H1 (cell line): Measurements from ENCODE around the gene IL1R1. TPM values are rescaled to one million over a fixed set of nuclear protein-coding genes. Genes with fewer than 3 reads are reported as not detected.

ENCODE experiments used
- CTCF ChIA-PET: fragments of 300-600 bp; sonication (Branson Sonifier 250); formaldehyde crosslinking; loops from one replicate; lab custom pipeline; 2021; ENCODE audit not compliant: partially characterized antibody; lab: Charles Lee
- POLR2A ChIA-PET: fragments of 300-600 bp; sonication (Branson Sonifier 250); formaldehyde crosslinking; loops from one replicate; lab custom pipeline; 2021; ENCODE audit warnings: inconsistent platforms; ENCODE audit not compliant: partially characterized antibody; lab: Charles Lee
- DNase-seq, 2 experiments: peaks; one replicate each; pipeline versions ENCODE4 v3.0.0 to v3.0.0-alpha.2; 2010 to 2022; ENCODE audit warnings: low spot score in 2 of 2, low read depth in 1 of 2, mixed read lengths in 1 of 2
- FAIRE-seq: peaks from 2 replicates; lab custom pipeline; 2011; peaks lifted over from hg19 to GRCh38; lab: Jason Lieb, UNC
- H2AFZ ChIP-seq: 2 replicates; pipeline ENCODE4 v1.8.1; 2012; ENCODE audit warnings: low read length, inconsistent platforms
- H2AK5ac ChIP-seq: 2 replicates; pipeline ENCODE4 v1.6.1; 2013; ENCODE audit warnings: low read depth, low read length
- H2BK120ac ChIP-seq: replicated peaks from 2 replicates; pipeline ENCODE3; 2013; ENCODE audit warnings: low read depth, low read length, inconsistent platforms
- H2BK12ac ChIP-seq: 2 replicates; pipeline ENCODE4 v1.6.1; 2013; ENCODE audit warnings: low read depth, low read length
- H2BK15ac ChIP-seq: 2 replicates; pipeline ENCODE4 v1.6.1; 2013; ENCODE audit warnings: low read length
- H2BK20ac ChIP-seq: 2 replicates; pipeline ENCODE4 v1.6.1; 2013; ENCODE audit warnings: low read length
- H2BK5ac ChIP-seq: 2 replicates; pipeline ENCODE4 v1.6.1; 2013; ENCODE audit warnings: low read depth, low read length
- H3K14ac ChIP-seq: 2 replicates; pipeline ENCODE4 v1.6.1; 2013; ENCODE audit warnings: inconsistent platforms; ENCODE audit not compliant: insufficient read length
- H3K18ac ChIP-seq: 2 replicates; pipeline ENCODE4 v1.6.1; 2013; ENCODE audit warnings: low read length; ENCODE audit errors: extremely low read depth
- H3K23ac ChIP-seq: 2 replicates; pipeline ENCODE4 v1.6.1; 2013; ENCODE audit warnings: inconsistent platforms; ENCODE audit not compliant: insufficient read length
- H3K23me2 ChIP-seq: 2 replicates; pipeline ENCODE4 v1.6.1; 2013; ENCODE audit warnings: low read depth, low read length
- H3K27ac ChIP-seq: 2 replicates; pipeline ENCODE4 v1.6.1; 2011; ENCODE audit warnings: low read depth, low read length, inconsistent platforms
- H3K27me3 ChIP-seq, 4 experiments: replicated peaks in 1 of 4; 1 replicate in 1 of 4; 2 replicates in 3 of 4; pipeline versions ENCODE4 v1.6.1 to v1.8.1; 2011 to 2013; ENCODE audit warnings: low read length in 3 of 4, mild to moderate bottlenecking in 3 of 4, inconsistent platforms in 2 of 4, mixed read lengths in 2 of 4, moderate library complexity in 1 of 4; ENCODE audit not compliant: control insufficient read depth in 3 of 4, insufficient read depth in 3 of 4; ENCODE audit errors: extremely low read depth in 1 of 4
- H3K36me3 ChIP-seq, 4 experiments: 2 replicates each; pipeline versions ENCODE4 v1.6.1 to v1.8.1; 2011 to 2013; ENCODE audit warnings: mild to moderate bottlenecking in 4 of 4, low read length in 3 of 4, moderate library complexity in 2 of 4, control low read depth in 1 of 4, inconsistent platforms in 1 of 4; ENCODE audit not compliant: insufficient read depth in 4 of 4, control insufficient read depth in 2 of 4
- H3K4ac ChIP-seq: replicated peaks from 2 replicates; pipeline ENCODE3; 2013; ENCODE audit warnings: low read length, low read depth, mixed read lengths, inconsistent platforms; ENCODE audit not compliant: insufficient read length
- H3K4me1 ChIP-seq, 4 experiments: replicated peaks in 1 of 4; 1 replicate in 1 of 4; 2 replicates in 3 of 4; pipeline versions ENCODE4 v1.6.1 to v1.8.1; 2011 to 2013; ENCODE audit warnings: low read length in 3 of 4, inconsistent platforms in 2 of 4, mixed read lengths in 1 of 4; ENCODE audit not compliant: insufficient read depth in 4 of 4, control insufficient read depth in 3 of 4
- H3K4me2 ChIP-seq, 2 experiments: 2 replicates each; pipeline versions ENCODE4 v1.6.1 to v1.8.1; 2011 to 2013; ENCODE audit warnings: low read depth in 2 of 2, low read length in 2 of 2, control low read depth in 1 of 2, inconsistent platforms in 1 of 2, mild to moderate bottlenecking in 1 of 2; ENCODE audit not compliant: insufficient read depth in 1 of 2
- H3K4me3 ChIP-seq, 4 experiments: fragments of 200-600, 300-600 bp in 1 of 4; sonication (generic), shearing (Covaris generic), sonication (Bioruptor Twin) in 1 of 4; 2 replicates each; pipeline versions ENCODE4 v1.5.1 to v1.8.1; 2011 to 2016; ENCODE audit warnings: low read length in 4 of 4, low read depth in 3 of 4, control low read depth in 2 of 4, inconsistent platforms in 2 of 4, mild to moderate bottlenecking in 2 of 4, mixed read lengths in 1 of 4, moderate library complexity in 1 of 4; ENCODE audit not compliant: insufficient read depth in 2 of 4; ENCODE audit errors: extremely low read depth in 1 of 4
- H3K56ac ChIP-seq: replicated peaks from 2 replicates; pipeline ENCODE3; 2013; ENCODE audit warnings: low read depth, mild to moderate bottlenecking, mixed read lengths, low read length, inconsistent platforms; ENCODE audit not compliant: insufficient read length
- H3K79me1 ChIP-seq: 2 replicates; pipeline ENCODE4 v1.6.1; 2013; ENCODE audit warnings: low read depth, low read length, control low read depth
- H3K79me2 ChIP-seq, 2 experiments: 2 replicates each; pipeline versions ENCODE4 v1.6.1 to v1.8.1; 2012 to 2013; ENCODE audit warnings: low read length in 2 of 2, mild to moderate bottlenecking in 2 of 2, inconsistent platforms in 1 of 2; ENCODE audit not compliant: insufficient read depth in 2 of 2, control insufficient read depth in 1 of 2
- H3K9ac ChIP-seq, 4 experiments: replicated peaks in 1 of 4; 1 replicate in 1 of 4; 2 replicates in 3 of 4; pipeline versions ENCODE4 v1.6.1 to v1.8.1; 2011 to 2013; ENCODE audit warnings: low read depth in 3 of 4, low read length in 3 of 4, control low read depth in 2 of 4, mild to moderate bottlenecking in 2 of 4, moderate library complexity in 2 of 4, inconsistent platforms in 1 of 4; ENCODE audit errors: extremely low read depth in 1 of 4
- H3K9me3 ChIP-seq, 2 experiments: 2 replicates each; pipeline versions ENCODE4 v1.6.1 to v1.8.1; 2012 to 2013; ENCODE audit warnings: mild to moderate bottlenecking in 2 of 2, moderate library complexity in 2 of 2, control low read depth in 1 of 2, inconsistent platforms in 1 of 2, low read depth in 1 of 2, low read length in 1 of 2, mixed read lengths in 1 of 2; ENCODE audit not compliant: insufficient read depth in 2 of 2
- H4K20me1 ChIP-seq, 2 experiments: replicated peaks in 1 of 2; 2 replicates each; pipeline versions ENCODE3 to v1.8.1; 2011 to 2013; ENCODE audit warnings: inconsistent platforms in 2 of 2, low read length in 2 of 2, mild to moderate bottlenecking in 1 of 2; ENCODE audit not compliant: insufficient read depth in 2 of 2, control insufficient read depth in 1 of 2
- H4K5ac ChIP-seq: 2 replicates; pipeline ENCODE4 v1.6.1; 2013; ENCODE audit warnings: low read length, low read depth, mixed read lengths, inconsistent platforms; ENCODE audit not compliant: insufficient read length
- H4K8ac ChIP-seq: 2 replicates; pipeline ENCODE4 v1.8.0; 2013; ENCODE audit warnings: mild to moderate bottlenecking, moderate library complexity, low read length, inconsistent platforms; ENCODE audit not compliant: insufficient read depth; ENCODE audit errors: extremely low read depth
- H4K91ac ChIP-seq: replicated peaks from 2 replicates; pipeline ENCODE3; 2013; ENCODE audit warnings: low read length, mixed read lengths, inconsistent platforms; ENCODE audit not compliant: insufficient read length
- ASH2L ChIP-seq: fragments of 200-600, 300-600 bp; sonication (generic); IDR thresholded peaks from one replicate; pipeline ENCODE4 v1.7.1; 2017; ENCODE audit warnings: low read length
- BACH1 ChIP-seq: IDR thresholded peaks from 2 replicates; pipeline ENCODE4 v1.6.1; 2012; ENCODE audit warnings: low read length, improper control_type of control experiment
- CEBPB ChIP-seq: IDR thresholded peaks from 2 replicates; pipeline ENCODE4 v1.6.1; 2012; ENCODE audit warnings: low read depth, low read length
- HDAC6 ChIP-seq: IDR thresholded peaks from one replicate; pipeline ENCODE4 v1.7.1; 2012; ENCODE audit warnings: low read depth, mild to moderate bottlenecking, inconsistent platforms, low read length, moderate library complexity
- JUND ChIP-seq: IDR thresholded peaks from 2 replicates; pipeline ENCODE4 v1.6.1; 2011; ENCODE audit warnings: mild to moderate bottlenecking, improper control_type of control experiment, low read length
- PHF8 ChIP-seq: fragments of 200-600 bp; sonication (generic); conservative IDR thresholded peaks from 2 replicates; pipeline ENCODE4 v1.7.1; 2012; ENCODE audit warnings: low read depth, mild to moderate bottlenecking, inconsistent platforms, low read length, moderate library complexity
- RXRA ChIP-seq: IDR thresholded peaks from 2 replicates; pipeline ENCODE4 v1.6.1; 2011; ENCODE audit warnings: low read depth, mild to moderate bottlenecking, low read length, moderate library complexity; ENCODE audit not compliant: insufficient read depth
- SAP30 ChIP-seq: fragments of 300-600 bp; sonication (generic); IDR thresholded peaks from 2 replicates; pipeline ENCODE4 v1.7.1; 2012; ENCODE audit warnings: low read length, moderate library complexity, mild to moderate bottlenecking, inconsistent platforms; ENCODE audit not compliant: insufficient read depth, insufficient replicate concordance
- SP1 ChIP-seq: IDR thresholded peaks from 2 replicates; pipeline ENCODE4 v1.6.1; 2011; ENCODE audit warnings: low read depth, low read length
- SRF ChIP-seq: IDR thresholded peaks from 2 replicates; pipeline ENCODE4 v1.6.1; 2011; ENCODE audit warnings: mild to moderate bottlenecking, low read depth, low read length, moderate library complexity
- TBP ChIP-seq: IDR thresholded peaks from 2 replicates; pipeline ENCODE4 v1.6.1; 2011; ENCODE audit warnings: low read depth, low read length, improper control_type of control experiment
- TCF12 ChIP-seq: IDR thresholded peaks from 2 replicates; pipeline ENCODE4 v1.6.1; 2011; ENCODE audit warnings: low read depth, mild to moderate bottlenecking, low read length
- WGBS, 2 experiments: shearing (Covaris generic) in 1 of 2; methylation state at CpG; one replicate each; pipeline versions ENCODE4 v1.1.6 to v1.1.7; 2013 to 2015; ENCODE audit warnings: low lambda C conversion rate in 2 of 2, mixed read lengths in 2 of 2, inconsistent platforms in 1 of 2, low coverage in 1 of 2, missing lambda C conversion rate in 1 of 2; ENCODE audit not compliant: insufficient replicate concordance in 2 of 2, insufficient coverage in 1 of 2, insufficient read length in 1 of 2; ENCODE audit errors: extremely low coverage in 1 of 2, missing lambda C conversion rate in 1 of 2; 5-methylcytosine and 5-hydroxymethylcytosine counted together
- polyA plus RNA-seq, 7 experiments: library from polyadenylated mRNA; depleted of rRNA in 3 of 7; stranded (reverse) in 5 of 7; unstranded in 2 of 7; fragments of >200 nt in 5 of 7; fragments of 200-250 nt in 2 of 7; gene quantifications; 1 replicate in 5 of 7; 2 replicates in 1 of 7; 4 replicates in 1 of 7; pipeline versions ENCODE4 v1.2.1 to v1.2.3, GENCODE V29; 2011 to 2013; ENCODE audit warnings: missing spikeins in 2 of 7, mixed read lengths in 2 of 7
- total RNA-seq: library from RNA; stranded (reverse); fragmentation: NEBNext Ultra II Directional; extraction: Animal tissue kit (Norgen Biotek cat#: 25700); gene quantifications from 2 replicates; pipeline ENCODE4 v1.2.1, GENCODE V29; 2021
- TF ChIP-seq, protein P1 (sequence below): IDR thresholded peaks from 2 replicates; pipeline ENCODE4 v1.6.1; 2012; ENCODE audit warnings: low read length, inconsistent platforms

Gene IL1R1
- total and polyA plus RNA-seq, 2 of the 8 experiments (the other 6 are each of a cell fraction or from before 2014, with no cell fraction given) = 0.34 to 0.47 TPM

DNA sequence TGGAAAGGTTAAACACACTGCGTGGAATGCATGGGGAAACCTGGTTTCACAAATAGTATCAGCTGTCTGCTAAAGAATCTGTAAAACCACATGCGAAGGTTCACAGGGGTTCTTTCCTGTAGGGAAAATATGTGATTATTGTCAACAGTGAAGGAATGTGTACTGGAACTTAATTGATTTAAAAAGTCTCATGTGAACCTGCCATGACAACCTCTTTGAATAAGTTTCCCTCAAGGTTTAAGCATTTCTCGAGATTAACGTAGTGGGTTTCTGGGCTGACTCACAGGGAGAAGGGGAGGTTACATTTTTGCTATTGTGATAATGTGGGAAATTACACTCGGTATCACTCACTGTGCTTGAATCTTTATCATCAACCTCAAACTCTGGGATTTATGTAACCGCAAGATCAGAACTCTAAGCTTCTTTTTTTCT lies 28.2 kb upstream of the IL1R1 start:
- Histone ChIP-seq H2BK15ac (no peak overlapping the region), H3K4ac (no peak overlapping the region), H3K9me3 (no peaks in the 10 kb centered on the region), H3K56ac (no peak overlapping the region), H3K23me2 (peaks cover 2% of the 10 kb centered on the region; the same call in 1 of the 2 replicates), H2BK12ac (no peak overlapping the region), H2BK20ac (no peak overlapping the region), H3K79me1 (no peaks in the 10 kb centered on the region), H3K9ac (no peak overlapping the region), H3K18ac (no peak overlapping the region), H3K4me2 (no peak overlapping the region), H2AFZ (no peak overlapping the region), H3K14ac (no peak overlapping the region), H2AK5ac (no peak overlapping the region), H3K4me1 (peaks cover 0 to 4% (median under 1%) of the 10 kb centered on the region in 4 experiments; a peak in 2 of 7 replicates), H3K23ac (no peak overlapping the region), H2BK5ac (no peak overlapping the region), H3K27me3 (no peaks in the 10 kb centered on the region), H4K20me1 (no peaks in the 10 kb centered on the region), H3K4me3 (no peak overlapping the region), H4K5ac (no peak overlapping the region), H3K79me2 (no peaks in the 10 kb centered on the region), H2BK120ac (no peak overlapping the region), H4K8ac (no peak overlapping the region), H3K36me3 (no peaks in the 10 kb centered on the region), H4K91ac (no peak overlapping the region), H3K27ac (no peak overlapping the region)
- FAIRE-seq (no peak), DNase-seq (no peak)
- ChIA-PET CTCF (no interaction called here), POLR2A (no interaction called here)
- WGBS, 2 experiments = 87% methylated on average over 6 of the region's 6 CpGs; no CpG with 5 or more reads in 1 of the 2 experiments
- TF ChIP-seq, protein P1, sequence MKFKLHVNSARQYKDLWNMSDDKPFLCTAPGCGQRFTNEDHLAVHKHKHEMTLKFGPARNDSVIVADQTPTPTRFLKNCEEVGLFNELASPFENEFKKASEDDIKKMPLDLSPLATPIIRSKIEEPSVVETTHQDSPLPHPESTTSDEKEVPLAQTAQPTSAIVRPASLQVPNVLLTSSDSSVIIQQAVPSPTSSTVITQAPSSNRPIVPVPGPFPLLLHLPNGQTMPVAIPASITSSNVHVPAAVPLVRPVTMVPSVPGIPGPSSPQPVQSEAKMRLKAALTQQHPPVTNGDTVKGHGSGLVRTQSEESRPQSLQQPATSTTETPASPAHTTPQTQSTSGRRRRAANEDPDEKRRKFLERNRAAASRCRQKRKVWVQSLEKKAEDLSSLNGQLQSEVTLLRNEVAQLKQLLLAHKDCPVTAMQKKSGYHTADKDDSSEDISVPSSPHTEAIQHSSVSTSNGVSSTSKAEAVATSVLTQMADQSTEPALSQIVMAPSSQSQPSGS = no peak
- TF ChIP-seq TBP = no peak
- no peak for TF ChIP-seq BACH1
- TF ChIP-seq CEBPB = no peak
- no peak for TF ChIP-seq TCF12
- no peak for TF ChIP-seq JUND
- no peak for TF ChIP-seq RXRA
- no peak for TF ChIP-seq HDAC6
- no peak for TF ChIP-seq ASH2L
- no peak for TF ChIP-seq SP1
- TF ChIP-seq SRF = no peak
- TF ChIP-seq SAP30 = no peak
- TF ChIP-seq PHF8 = no peak
